Measurements from ENCODE around the gene METTL25B. TPM values are rescaled to one million over a fixed set of nuclear protein-coding genes. Genes with fewer than 3 reads are reported as not detected.

METTL25B gene
- total and polyA plus RNA-seq, 7 donors, result 11.8 to 33.1 (median 19.0) TPM

DNA sequence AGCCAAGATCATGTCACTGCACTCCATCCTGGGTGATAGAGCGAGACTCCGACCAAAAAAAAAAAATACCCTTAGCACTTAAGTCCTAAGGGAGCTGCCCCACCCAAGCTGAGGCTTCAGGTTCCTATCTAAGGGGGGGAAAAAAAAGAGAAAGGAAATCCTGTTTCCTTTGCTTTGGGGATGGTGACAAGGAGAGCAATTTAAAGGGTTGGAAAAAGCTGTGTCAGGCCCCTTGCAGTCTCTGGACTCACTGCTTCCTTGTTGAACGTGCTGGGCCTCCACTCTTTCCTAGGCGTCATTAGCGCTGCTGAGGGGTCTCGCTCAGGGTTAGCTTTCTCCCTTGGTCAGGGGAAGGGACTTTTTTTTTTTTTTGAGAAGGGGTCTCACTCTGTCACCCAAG lies 57.2 kb downstream of the METTL25B start:
- H3K36me3 ChIP-seq, result peaks cover 8 to 89% (median 27%) of the 10 kb centered on the region in 4 donors
- H3K4me3 ChIP-seq, result no peak overlapping the region
- intact Hi-C loops (cut with DNase I), result no loop called here
- H3K9me3 ChIP-seq, result no peaks in the 10 kb centered on the region
- H3K27me3 ChIP-seq, result no peaks in the 10 kb centered on the region
- no peak for TF ChIP-seq EP300 (IDR thresholded peaks at IDR 0.05)
- TF ChIP-seq, protein P1, sequence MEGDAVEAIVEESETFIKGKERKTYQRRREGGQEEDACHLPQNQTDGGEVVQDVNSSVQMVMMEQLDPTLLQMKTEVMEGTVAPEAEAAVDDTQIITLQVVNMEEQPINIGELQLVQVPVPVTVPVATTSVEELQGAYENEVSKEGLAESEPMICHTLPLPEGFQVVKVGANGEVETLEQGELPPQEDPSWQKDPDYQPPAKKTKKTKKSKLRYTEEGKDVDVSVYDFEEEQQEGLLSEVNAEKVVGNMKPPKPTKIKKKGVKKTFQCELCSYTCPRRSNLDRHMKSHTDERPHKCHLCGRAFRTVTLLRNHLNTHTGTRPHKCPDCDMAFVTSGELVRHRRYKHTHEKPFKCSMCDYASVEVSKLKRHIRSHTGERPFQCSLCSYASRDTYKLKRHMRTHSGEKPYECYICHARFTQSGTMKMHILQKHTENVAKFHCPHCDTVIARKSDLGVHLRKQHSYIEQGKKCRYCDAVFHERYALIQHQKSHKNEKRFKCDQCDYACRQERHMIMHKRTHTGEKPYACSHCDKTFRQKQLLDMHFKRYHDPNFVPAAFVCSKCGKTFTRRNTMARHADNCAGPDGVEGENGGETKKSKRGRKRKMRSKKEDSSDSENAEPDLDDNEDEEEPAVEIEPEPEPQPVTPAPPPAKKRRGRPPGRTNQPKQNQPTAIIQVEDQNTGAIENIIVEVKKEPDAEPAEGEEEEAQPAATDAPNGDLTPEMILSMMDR (IDR thresholded peaks at IDR 0.05), result no peak
- no peak for TF ChIP-seq POLR2A (IDR thresholded peaks at IDR 0.05)
- TF ChIP-seq POLR2AphosphoS5 (IDR thresholded peaks at IDR 0.05), result no peak
- 93 to 97% methylated on average over 6 of the region's 6 CpGs for WGBS, 2 donors
- no peak overlapping the region for H3K27ac ChIP-seq
- DNase-seq, result no peak
- H3K4me1 ChIP-seq, result peaks cover 0 to 10% (median 3%) of the 10 kb centered on the region in 4 donors

Other genes with a start within 250 kb of the METTL25B start
- gene MEF2D, start 227.7 kb upstream of the METTL25B start, total RNA-seq, result 10 to 100 TPM; 39.8 to 61.6 (median 53.2) TPM
- 10 to 100 TPM; 13.2 to 31.2 (median 22.9) TPM for gene MEF2D, start 227.7 kb upstream of the METTL25B start, polyA plus RNA-seq
- under 1 TPM in 3 of 4 donors, not detected in 1; 0.55 to 0.81 (median 0.71) TPM for gene IQGAP3, start 155.9 kb upstream of the METTL25B start, total RNA-seq
- gene IQGAP3, start 155.9 kb upstream of the METTL25B start, polyA plus RNA-seq, result 10 to 100 TPM in 1 of 3 donors, under 1 TPM in 2; 0.60 to 11.2 (median 0.92) TPM
- gene TTC24, start 148.7 kb upstream of the METTL25B start, total RNA-seq, result not detected
- 1 to 10 TPM in 1 of 3 donors, not detected in 2; 2.6 TPM for gene TTC24, start 148.7 kb upstream of the METTL25B start, polyA plus RNA-seq
- gene NAXE, start 136.7 kb upstream of the METTL25B start, total RNA-seq, result 100 to 1,000 TPM in 1 of 4 donors, 10 to 100 TPM in 3; 59.3 to 113 (median 67.2) TPM
- gene NAXE, start 136.7 kb upstream of the METTL25B start, polyA plus RNA-seq, result 10 to 100 TPM; 80.8 to 91.6 (median 84.1) TPM
- gene GPATCH4, start 127.0 kb upstream of the METTL25B start, total RNA-seq, result 10 to 100 TPM; 12.2 to 22.9 (median 17.3) TPM
- 10 to 100 TPM; 10.2 to 32.9 (median 18.0) TPM for gene GPATCH4, start 127.0 kb upstream of the METTL25B start, polyA plus RNA-seq
- 1 to 10 TPM in 1 of 4 donors, under 1 TPM in 1, not detected in 2; 0.71 to 1.2 TPM for gene HAPLN2, start 109.1 kb upstream of the METTL25B start, total RNA-seq
- gene HAPLN2, start 109.1 kb upstream of the METTL25B start, polyA plus RNA-seq, result under 1 TPM in 1 of 3 donors, not detected in 2; 0.10 TPM
- 1 to 10 TPM in 3 of 4 donors, not detected in 1; 2.0 to 2.9 (median 2.3) TPM for gene BCAN, start 86.4 kb upstream of the METTL25B start, total RNA-seq
- gene BCAN, start 86.4 kb upstream of the METTL25B start, polyA plus RNA-seq, result under 1 TPM in 1 of 3 donors, not detected in 2; 0.12 TPM
- gene NES, start 51.1 kb upstream of the METTL25B start, total RNA-seq, result 10 to 100 TPM in 2 of 4 donors, 1 to 10 TPM in 2; 7.1 to 21.0 (median 10.4) TPM
- 1 to 10 TPM in 2 of 3 donors, under 1 TPM in 1; 0.60 to 6.9 (median 1.8) TPM for gene NES, start 51.1 kb upstream of the METTL25B start, polyA plus RNA-seq
- 1 to 10 TPM; 3.1 to 7.8 (median 5.4) TPM for gene CRABP2, start 22.9 kb upstream of the METTL25B start, total RNA-seq
- 1 to 10 TPM in 1 of 3 donors, not detected in 2; 4.9 TPM for gene CRABP2, start 22.9 kb upstream of the METTL25B start, polyA plus RNA-seq
- gene ISG20L2, start 297 bp downstream of the METTL25B start, total RNA-seq, result 10 to 100 TPM; 13.6 to 17.6 (median 16.7) TPM
- 10 to 100 TPM; 12.0 to 23.4 (median 17.1) TPM for gene ISG20L2, start 297 bp downstream of the METTL25B start, polyA plus RNA-seq
- gene MRPL24, start 12.6 kb downstream of the METTL25B start, total RNA-seq, result 10 to 100 TPM; 53.0 to 68.5 (median 59.7) TPM
- gene MRPL24, start 12.6 kb downstream of the METTL25B start, polyA plus RNA-seq, result 10 to 100 TPM; 72.7 to 81.1 (median 81.0) TPM
- 100 to 1,000 TPM; 108 to 128 (median 116) TPM for gene HDGF, start 23.2 kb downstream of the METTL25B start, total RNA-seq
- gene HDGF, start 23.2 kb downstream of the METTL25B start, polyA plus RNA-seq, result 100 to 1,000 TPM; 156 to 297 (median 202) TPM
- 10 to 100 TPM; 27.5 to 34.1 (median 32.4) TPM for gene PRCC, start 39.1 kb downstream of the METTL25B start, total RNA-seq
- 10 to 100 TPM; 42.0 to 49.7 (median 48.3) TPM for gene PRCC, start 39.1 kb downstream of the METTL25B start, polyA plus RNA-seq
- gene SH2D2A, start 88.4 kb downstream of the METTL25B start, total RNA-seq, result 1 to 10 TPM; 1.5 to 8.2 (median 4.3) TPM
- 1 to 10 TPM in 2 of 3 donors, under 1 TPM in 1; 0.69 to 7.9 (median 1.2) TPM for gene SH2D2A, start 88.4 kb downstream of the METTL25B start, polyA plus RNA-seq
- gene INSRR, start 130.6 kb downstream of the METTL25B start, total RNA-seq, result not detected
- under 1 TPM in 1 of 3 donors, not detected in 2; 0.06 TPM for gene INSRR, start 130.6 kb downstream of the METTL25B start, polyA plus RNA-seq
- gene NTRK1, start 132.4 kb downstream of the METTL25B start, total RNA-seq, result 1 to 10 TPM; 1.5 to 4.9 (median 3.6) TPM
- gene NTRK1, start 132.4 kb downstream of the METTL25B start, polyA plus RNA-seq, result under 1 TPM in 2 of 3 donors, not detected in 1; 0.42 to 0.60 TPM
- 1 to 10 TPM; 3.6 to 8.3 (median 5.6) TPM for gene PEAR1, start 165.2 kb downstream of the METTL25B start, total RNA-seq
- gene PEAR1, start 165.2 kb downstream of the METTL25B start, polyA plus RNA-seq, result 1 to 10 TPM in 1 of 3 donors, under 1 TPM in 2; under 0.01 to 3.8 (median 0.69) TPM
- not detected for gene LRRC71, start 192.2 kb downstream of the METTL25B start, total RNA-seq
- under 1 TPM in 1 of 3 donors, not detected in 2; 0.07 TPM for gene LRRC71, start 192.2 kb downstream of the METTL25B start, polyA plus RNA-seq

All from sigmoid colon (tissue), 7 donors.